ENCODE data around the gene ZBTB7C.

The ZBTB7C gene

DNA sequence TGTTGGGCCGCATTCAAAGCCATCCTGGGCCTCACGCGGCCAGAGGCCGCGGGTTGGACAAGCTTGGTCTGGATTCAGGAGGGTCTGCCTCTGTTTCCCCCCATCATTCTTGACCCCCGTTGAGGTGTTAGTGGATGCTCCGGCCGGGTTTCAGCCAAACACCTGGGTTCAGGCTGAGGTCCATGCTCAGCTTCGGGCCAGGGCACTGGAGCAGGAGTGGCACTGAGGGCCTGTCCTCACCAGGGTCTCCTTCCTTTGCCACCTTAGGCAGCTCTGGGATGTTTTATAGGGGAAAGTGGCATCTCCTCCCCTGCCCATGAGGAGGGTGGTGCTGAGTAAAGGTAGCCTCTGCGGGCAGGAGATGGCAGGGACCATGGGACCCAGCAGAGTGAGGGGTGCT lies 401.8 kb downstream of the ZBTB7C start:
- no peak for DNase-seq

GRCh38 chr18:48006415-48007175 lies 402.6 kb downstream of the ZBTB7C start:
- DNase-seq, result no peak

DNA sequence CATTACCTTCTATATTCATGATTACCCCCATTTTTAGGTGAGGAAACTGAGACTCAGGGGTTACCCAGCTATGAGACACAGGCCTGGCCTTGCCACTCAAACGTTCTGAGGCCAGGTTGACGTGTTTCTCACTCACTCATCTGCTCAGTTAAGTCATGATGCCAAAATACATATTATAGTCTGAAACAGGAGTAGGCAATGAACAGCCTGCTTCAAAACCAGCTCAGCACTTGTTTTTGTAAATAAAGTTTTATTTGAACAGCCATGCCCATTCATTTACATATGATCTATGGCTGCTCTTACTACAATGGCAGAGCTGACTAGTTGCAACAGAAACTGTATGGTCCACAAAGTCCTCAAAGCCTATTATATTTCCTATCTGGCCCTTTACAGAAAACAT lies 404.6 kb downstream of the ZBTB7C start:
- no peak for DNase-seq

DNA sequence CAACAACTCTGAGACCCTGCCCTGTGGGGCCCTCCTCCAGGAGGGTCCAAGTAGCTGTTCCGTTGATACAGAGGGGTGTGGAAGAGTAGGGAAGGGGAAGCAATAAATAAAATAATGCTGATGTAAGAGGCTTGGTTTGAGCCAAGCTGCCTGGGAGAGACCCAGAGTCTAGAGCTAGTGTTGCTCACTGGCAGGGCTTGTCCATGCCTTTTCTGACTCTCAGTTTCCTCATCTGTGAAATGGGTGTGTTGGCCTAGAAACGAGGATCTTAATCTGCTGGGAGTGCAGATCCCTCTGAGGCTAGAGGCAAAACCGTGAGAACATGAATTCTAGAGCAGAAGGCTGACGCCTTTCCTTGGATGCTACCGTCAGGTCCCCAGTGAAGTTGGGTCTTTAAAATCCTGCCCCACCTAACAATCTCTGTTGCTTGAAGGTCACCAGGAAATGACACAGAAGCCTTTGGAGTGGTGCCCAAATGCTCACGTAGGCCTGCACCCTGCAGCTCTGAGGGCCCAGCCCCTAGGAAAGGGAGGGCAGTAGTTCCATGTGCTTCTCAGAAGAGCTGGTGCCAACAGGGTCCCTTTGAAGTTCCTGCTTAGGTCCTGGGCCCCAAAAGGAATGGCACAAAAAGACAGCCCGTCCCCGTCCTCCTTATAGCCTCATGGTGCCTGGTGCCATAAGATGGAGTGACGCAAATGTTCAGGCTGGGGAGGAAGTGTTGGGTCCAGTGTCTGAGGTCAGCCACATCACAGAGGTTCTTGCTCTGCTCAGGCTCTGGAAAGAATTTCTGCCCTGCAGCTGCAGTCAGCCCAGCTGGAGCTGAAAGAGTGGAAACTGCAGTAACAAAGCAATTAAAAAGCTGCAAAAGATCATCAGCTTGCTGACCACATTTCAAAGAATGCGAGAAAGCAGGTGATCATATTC lies 405.5 kb downstream of the ZBTB7C start:
- DNase-seq, result no peak

GRCh38 chr18:48002933-48003365 lies 406.2 kb downstream of the ZBTB7C start:
- DNase-seq, result no peak

DNA sequence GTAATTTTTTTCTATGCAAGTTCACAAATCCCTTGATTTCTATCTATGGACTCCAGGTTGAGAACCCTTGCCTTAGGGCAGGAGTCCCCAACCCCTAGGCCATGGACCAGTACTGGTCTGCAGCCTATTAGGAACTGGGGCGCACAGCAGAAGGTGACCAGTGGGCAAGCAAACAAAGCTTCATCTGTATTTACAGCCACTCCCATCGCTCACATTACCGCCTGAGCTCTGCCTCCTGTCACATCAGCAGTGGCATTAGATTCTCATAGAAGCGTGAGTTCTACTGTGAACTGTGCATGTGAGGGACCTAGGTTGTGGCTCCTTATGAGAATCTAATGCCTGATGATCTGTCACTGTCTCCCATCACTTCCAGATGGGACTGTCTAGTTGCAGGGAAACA lies 408.5 kb downstream of the ZBTB7C start:
- DNase-seq, result no peak

GRCh38 chr18:47999801-48000248 lies 409.4 kb downstream of the ZBTB7C start:
- DNase-seq, result no peak

DNA sequence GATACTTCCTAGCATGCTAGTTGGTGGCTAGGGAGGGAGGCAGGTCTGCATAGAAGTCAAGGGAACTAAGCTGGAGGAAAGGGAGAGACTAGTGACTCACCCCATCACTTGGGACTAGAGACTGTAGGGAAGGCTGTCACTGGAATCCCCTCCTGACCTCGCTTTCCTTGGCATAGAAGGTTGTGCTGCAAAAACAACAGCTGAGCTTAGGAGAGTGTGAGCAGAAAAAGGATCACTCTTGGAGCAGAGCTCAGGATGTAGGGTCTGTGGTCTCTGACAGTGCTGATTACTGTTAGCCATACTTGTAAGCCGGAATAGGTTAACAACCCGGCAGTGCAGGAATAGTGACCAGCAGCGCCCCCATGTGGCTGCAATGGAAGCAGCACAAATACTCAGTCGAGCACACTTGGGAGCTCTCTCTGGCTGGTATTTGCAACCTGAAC lies 411.8 kb downstream of the ZBTB7C start:
- no peak for DNase-seq

GRCh38 chr18:47996091-47996541 lies 413.1 kb downstream of the ZBTB7C start:
- no peak for DNase-seq

- DNase-seq, result no peak
Measured at GRCh38 chr18:47995654-47996053, 413.5 kb downstream of the ZBTB7C start.

DNA sequence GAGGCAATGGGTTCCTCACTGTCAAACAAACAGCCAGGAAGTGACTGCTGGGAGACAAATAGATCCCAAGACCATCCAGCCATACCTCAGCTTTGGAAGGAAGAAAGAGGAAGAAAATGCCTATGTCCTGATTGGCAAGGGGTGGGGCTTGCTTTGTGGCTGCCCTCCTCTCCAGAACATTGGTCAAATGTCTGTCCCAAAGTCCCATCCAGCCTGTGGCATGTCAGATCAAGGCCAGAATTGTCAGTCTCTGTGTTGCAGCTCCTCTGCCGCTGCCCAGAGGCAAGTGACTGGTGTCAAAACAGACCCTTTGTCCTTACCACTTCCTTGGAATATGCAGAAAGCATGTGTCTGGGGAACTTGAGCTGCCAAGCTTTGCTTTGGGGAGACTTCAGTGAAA lies 415.8 kb downstream of the ZBTB7C start:
- no peak for DNase-seq

- DNase-seq, result no peak
Measured at GRCh38 chr18:47992976-47993375, 416.2 kb downstream of the ZBTB7C start.

GRCh38 chr18:47992266-47992665 lies 416.9 kb downstream of the ZBTB7C start:
- DNase-seq, result no peak

DNA sequence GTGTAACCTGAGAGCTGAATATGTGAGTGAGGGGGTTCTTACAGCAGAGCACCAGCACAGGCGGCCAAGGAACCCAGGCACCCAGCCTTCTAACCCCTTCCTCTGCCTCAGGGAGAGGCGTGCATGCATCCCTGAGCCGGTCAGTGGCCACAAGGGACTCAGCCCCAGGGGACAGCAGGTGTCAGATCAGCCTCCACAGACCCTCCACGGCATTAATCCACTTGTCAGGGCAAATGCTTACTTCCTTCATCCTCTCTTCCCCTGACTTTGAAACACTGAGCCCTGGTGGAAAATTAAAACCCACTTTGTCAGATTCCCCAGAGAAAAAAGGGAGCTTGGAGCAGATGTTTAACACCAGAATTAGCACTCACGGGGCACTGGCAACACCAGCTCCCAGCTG lies 418.2 kb downstream of the ZBTB7C start:
- DNase-seq, result no peak

DNA sequence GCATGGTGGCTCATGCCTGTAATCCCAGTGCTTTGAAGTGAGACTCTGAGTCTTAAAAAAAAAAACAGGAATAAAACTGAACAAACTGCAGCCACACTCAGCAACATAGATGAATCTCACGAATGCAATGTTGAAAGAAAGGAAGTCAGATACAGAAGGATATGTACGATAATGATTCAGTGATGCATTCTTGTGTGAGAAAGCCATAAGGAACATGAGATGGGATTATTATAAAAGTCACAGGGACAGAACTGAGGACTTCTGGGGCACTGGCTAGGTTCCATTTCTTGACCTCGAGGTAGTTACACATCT lies 421.8 kb downstream of the ZBTB7C start:
- no peak for DNase-seq

GRCh38 chr18:47986620-47987387 lies 422.4 kb downstream of the ZBTB7C start:
- no peak for DNase-seq

DNA sequence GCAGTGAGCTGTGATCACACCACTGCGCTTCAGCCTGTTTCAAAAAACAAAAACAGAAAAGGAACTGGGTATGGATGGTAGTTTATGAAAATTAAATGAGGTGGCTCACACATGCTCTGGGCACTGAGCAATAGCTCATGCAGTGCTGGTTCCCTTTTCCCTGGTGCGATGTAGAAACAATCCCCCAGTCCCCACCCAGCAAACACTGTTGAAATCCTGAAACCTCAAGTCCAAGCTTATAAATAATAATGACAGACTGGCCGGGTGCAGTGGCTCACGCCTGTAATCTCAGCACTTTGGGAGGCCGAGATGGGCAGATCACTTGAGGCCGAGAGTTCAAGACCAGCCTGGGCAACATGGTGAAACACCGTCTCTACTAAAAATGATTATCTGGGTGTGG lies 423.3 kb downstream of the ZBTB7C start:
- DNase-seq, result no peak

- DNase-seq, result no peak
Measured at GRCh38 chr18:47984991-47985390, 424.2 kb downstream of the ZBTB7C start.

- DNase-seq, result no peak
Measured at GRCh38 chr18:47983946-47984345, 425.2 kb downstream of the ZBTB7C start.

- DNase-seq, result no peak
Measured at GRCh38 chr18:47983055-47983454, 426.1 kb downstream of the ZBTB7C start.

- no peak for DNase-seq
Measured at GRCh38 chr18:47981830-47982229, 427.4 kb downstream of the ZBTB7C start.

- DNase-seq, result no peak
Measured at GRCh38 chr18:47981320-47981719, 427.9 kb downstream of the ZBTB7C start.

DNA sequence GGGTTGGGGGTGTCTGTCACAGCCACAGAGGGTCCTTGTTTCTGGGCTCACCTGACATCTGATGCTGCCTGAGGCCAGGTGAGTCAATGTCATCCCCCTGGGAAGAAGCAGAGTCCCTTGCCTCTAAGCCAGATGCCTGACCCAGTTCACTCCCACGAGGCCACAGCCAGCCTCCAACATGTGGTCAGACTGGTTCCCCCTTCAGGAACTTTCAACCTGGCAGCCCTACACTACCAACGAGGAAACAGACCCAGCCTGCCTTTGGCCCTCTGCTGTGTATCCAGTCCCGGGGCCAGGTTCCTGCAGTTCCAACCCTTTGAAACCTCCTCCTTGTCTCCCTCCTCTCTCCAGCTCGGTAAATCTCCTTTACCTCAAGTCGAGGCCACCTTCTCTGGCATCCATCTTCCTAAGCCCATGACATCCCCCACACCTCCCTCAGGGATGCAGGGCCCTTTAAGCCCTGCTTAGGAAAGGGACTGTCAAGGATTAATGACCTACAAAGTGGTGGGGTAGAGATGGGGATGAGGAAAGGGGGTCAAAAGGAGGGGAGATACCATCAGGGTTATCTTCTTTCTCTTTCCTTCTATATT lies 429.5 kb downstream of the ZBTB7C start:
- DNase-seq, result no peak
